ENCODE measurements around the gene MXI1. TPM values are rescaled to one million over a fixed set of nuclear protein-coding genes. Genes with fewer than 3 reads are reported as not detected.
"Not testable (repeated sequence)": the region's sequence is repeated elsewhere in the genome, so short reads cannot be mapped to it uniquely, and the experiment has no call there.

Gene MXI1
- total RNA-seq, 1 experiment from 2014 or later = 12.1 TPM

DNA sequence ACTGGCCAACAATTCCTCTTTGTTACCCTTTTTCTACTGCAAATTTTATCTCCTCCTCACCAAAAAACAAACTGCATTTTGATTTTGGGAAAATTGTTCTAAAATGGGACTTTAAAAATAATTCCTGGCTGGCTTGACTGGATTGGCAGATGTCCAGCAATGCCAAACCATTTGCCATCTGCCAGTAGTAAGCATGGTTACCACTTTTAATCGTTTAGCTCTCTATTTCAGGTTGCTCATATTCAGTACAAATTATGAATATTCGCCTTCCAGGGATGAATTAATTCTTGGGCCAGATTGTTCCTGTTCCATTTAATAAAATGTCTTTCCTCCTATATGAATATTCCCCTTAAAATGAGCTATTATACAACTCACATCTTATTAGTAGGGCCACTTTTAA, 61.6 kb downstream of the MXI1 start:
- no peak for TF ChIP-seq POLR2AphosphoS5 (IDR thresholded peaks at IDR 0.05; ENCODE audit: low read depth, low read length)
- TF ChIP-seq, protein P1, sequence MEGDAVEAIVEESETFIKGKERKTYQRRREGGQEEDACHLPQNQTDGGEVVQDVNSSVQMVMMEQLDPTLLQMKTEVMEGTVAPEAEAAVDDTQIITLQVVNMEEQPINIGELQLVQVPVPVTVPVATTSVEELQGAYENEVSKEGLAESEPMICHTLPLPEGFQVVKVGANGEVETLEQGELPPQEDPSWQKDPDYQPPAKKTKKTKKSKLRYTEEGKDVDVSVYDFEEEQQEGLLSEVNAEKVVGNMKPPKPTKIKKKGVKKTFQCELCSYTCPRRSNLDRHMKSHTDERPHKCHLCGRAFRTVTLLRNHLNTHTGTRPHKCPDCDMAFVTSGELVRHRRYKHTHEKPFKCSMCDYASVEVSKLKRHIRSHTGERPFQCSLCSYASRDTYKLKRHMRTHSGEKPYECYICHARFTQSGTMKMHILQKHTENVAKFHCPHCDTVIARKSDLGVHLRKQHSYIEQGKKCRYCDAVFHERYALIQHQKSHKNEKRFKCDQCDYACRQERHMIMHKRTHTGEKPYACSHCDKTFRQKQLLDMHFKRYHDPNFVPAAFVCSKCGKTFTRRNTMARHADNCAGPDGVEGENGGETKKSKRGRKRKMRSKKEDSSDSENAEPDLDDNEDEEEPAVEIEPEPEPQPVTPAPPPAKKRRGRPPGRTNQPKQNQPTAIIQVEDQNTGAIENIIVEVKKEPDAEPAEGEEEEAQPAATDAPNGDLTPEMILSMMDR (IDR thresholded peaks at IDR 0.05) = no peak
- TF ChIP-seq TCF7L2 (IDR thresholded peaks at IDR 0.05; ENCODE audit: low read depth, low read length) = no peak
- TF ChIP-seq, protein P2, sequence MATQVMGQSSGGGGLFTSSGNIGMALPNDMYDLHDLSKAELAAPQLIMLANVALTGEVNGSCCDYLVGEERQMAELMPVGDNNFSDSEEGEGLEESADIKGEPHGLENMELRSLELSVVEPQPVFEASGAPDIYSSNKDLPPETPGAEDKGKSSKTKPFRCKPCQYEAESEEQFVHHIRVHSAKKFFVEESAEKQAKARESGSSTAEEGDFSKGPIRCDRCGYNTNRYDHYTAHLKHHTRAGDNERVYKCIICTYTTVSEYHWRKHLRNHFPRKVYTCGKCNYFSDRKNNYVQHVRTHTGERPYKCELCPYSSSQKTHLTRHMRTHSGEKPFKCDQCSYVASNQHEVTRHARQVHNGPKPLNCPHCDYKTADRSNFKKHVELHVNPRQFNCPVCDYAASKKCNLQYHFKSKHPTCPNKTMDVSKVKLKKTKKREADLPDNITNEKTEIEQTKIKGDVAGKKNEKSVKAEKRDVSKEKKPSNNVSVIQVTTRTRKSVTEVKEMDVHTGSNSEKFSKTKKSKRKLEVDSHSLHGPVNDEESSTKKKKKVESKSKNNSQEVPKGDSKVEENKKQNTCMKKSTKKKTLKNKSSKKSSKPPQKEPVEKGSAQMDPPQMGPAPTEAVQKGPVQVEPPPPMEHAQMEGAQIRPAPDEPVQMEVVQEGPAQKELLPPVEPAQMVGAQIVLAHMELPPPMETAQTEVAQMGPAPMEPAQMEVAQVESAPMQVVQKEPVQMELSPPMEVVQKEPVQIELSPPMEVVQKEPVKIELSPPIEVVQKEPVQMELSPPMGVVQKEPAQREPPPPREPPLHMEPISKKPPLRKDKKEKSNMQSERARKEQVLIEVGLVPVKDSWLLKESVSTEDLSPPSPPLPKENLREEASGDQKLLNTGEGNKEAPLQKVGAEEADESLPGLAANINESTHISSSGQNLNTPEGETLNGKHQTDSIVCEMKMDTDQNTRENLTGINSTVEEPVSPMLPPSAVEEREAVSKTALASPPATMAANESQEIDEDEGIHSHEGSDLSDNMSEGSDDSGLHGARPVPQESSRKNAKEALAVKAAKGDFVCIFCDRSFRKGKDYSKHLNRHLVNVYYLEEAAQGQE (IDR thresholded peaks at IDR 0.05; ENCODE audit: insufficient read depth in 1 of 2, low read depth in 2 of 2, low read length in 1 of 2) = no peak
- TF ChIP-seq SIN3A (IDR thresholded peaks at IDR 0.05; ENCODE audit: borderline replicate concordance, insufficient read depth, low read depth, low read length) = no peak
- no peaks in the 10 kb centered on the region for H3K27me3 ChIP-seq (ENCODE audit: control insufficient read depth, insufficient read depth, low read length)
- no peaks in the 10 kb centered on the region for H3K36me3 ChIP-seq (ENCODE audit: control insufficient read depth, insufficient read depth, low read length)
- H3K4me3 ChIP-seq (ENCODE audit: low read depth in 2 of 2, low read length in 2 of 2) = no peak overlapping the region
- in situ Hi-C loops (cut with HindIII; ENCODE audit: low pct_unique_long_range_greater_than_20kb, low sequenced_read_pairs) = no loop called here
- H3K4me1 ChIP-seq (ENCODE audit: control insufficient read depth, insufficient read depth, low read length) = no peaks in the 10 kb centered on the region
- H3K27ac ChIP-seq (ENCODE audit: low read length) = no peak overlapping the region
- ATAC-seq (no peak), DNase-seq (ENCODE audit: low read depth, low spot score) (no peak)
- intact Hi-C loops (cut with micrococcal nuclease; ENCODE audit: unreplicated experiment) = no loop called here
- ChIA-PET POLR2A (no interaction called here), CTCF (no interaction called here)
- BruUV-seq (replicated peaks) = no TSS peak
- no peaks in the 10 kb centered on the region for H3K9me3 ChIP-seq (ENCODE audit: control insufficient read depth, insufficient read depth, low read depth, low read length)

DNA sequence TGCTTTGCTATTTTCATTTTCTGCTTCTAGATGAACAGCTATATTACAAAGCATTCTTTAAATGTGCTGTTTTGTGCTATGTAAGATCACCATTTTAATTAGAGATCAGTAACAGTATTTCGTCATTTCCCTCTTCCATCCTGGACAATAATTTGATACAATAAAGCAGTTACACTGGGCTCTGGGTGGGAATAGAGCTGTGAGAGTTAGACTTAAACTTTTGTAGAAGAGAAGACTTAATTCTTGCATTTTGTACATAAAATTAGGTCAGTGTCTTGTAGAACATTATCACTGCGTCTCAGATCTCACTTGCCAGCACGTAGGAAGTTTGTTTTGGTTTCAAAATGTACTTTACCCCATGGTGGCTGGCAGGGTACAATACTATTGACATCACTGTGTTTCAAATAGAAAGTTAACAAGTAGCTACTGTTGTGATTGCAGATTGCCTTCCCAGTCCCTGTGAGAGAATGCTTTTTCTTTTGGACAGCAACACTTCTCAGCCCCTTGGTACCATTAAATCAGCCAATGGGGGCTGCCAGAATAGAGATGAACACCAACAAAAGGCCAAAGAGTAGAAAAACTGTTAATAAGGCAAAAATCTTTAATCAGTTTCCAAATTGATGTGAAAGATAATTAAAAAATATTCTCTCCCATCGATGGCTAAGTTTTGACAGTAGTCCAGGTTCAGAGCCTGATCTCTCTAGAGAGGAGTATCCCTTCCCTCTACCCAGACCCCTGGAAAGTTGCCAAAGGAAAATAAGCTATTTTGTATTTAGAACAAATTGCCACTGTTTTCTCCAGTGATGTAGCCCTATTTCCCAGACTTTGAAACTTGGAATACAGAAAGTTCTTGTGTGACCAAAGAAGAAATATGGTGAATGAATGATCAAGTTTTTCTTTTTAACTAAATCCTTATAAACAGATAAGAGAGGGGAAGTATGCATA, 62.2 kb downstream of the MXI1 start:
- intact Hi-C loops (cut with micrococcal nuclease; ENCODE audit: unreplicated experiment) = no loop called here
- no TSS peak for BruUV-seq (replicated peaks)
- DNase-seq (ENCODE audit: low read depth, low spot score) = no peak
- no peak overlapping the region for H3K4me3 ChIP-seq (ENCODE audit: low read depth in 2 of 2, low read length in 2 of 2)
- no peaks in the 10 kb centered on the region for H3K4me1 ChIP-seq (ENCODE audit: control insufficient read depth, insufficient read depth, low read length)
- no peaks in the 10 kb centered on the region for H3K36me3 ChIP-seq (ENCODE audit: control insufficient read depth, insufficient read depth, low read length)
- no peaks in the 10 kb centered on the region for H3K9me3 ChIP-seq (ENCODE audit: control insufficient read depth, insufficient read depth, low read depth, low read length)
- ChIA-PET CTCF (no interaction called here), POLR2A (no interaction called here)
- ATAC-seq = no peak
- H3K27ac ChIP-seq (ENCODE audit: low read length) = no peak overlapping the region
- H3K27me3 ChIP-seq (ENCODE audit: control insufficient read depth, insufficient read depth, low read length) = no peaks in the 10 kb centered on the region
- TF ChIP-seq POLR2AphosphoS5 (IDR thresholded peaks at IDR 0.05; ENCODE audit: low read depth, low read length) (no peak), TCF7L2 (IDR thresholded peaks at IDR 0.05; ENCODE audit: low read depth, low read length) (no peak)
- in situ Hi-C loops (cut with HindIII; ENCODE audit: low pct_unique_long_range_greater_than_20kb, low sequenced_read_pairs) = no loop called here

DNA sequence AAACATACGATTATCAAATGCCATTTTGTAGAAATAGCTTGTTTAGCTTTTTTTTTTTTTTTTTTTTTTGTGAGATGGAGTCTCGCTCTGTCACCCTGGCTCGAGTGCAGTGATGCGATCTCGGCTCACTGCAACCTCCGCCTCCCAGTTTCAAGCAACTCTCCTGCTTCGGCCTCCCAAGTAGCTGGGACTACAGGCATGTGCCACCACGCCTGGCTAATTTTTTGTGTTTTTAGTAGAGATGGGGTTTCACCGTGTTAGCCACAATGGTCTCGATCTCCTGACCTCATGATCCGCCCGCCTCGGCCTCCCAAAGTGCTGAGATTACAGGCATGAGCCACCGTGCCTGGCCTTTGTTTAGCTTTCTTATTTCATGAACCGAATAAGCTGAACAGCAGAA, 65.6 kb downstream of the MXI1 start:
- in situ Hi-C loops (cut with HindIII; ENCODE audit: low pct_unique_long_range_greater_than_20kb, low sequenced_read_pairs); H3K27me3 ChIP-seq (ENCODE audit: control insufficient read depth, insufficient read depth, low read length); H3K4me1 ChIP-seq (ENCODE audit: control insufficient read depth, insufficient read depth, low read length); ATAC-seq; BruUV-seq (replicated peaks); CTCF ChIA-PET; DNase-seq (ENCODE audit: low read depth, low spot score); H3K9me3 ChIP-seq (ENCODE audit: control insufficient read depth, insufficient read depth, low read depth, low read length); H3K27ac ChIP-seq (ENCODE audit: low read length); intact Hi-C loops (cut with micrococcal nuclease; ENCODE audit: unreplicated experiment); H3K36me3 ChIP-seq (ENCODE audit: control insufficient read depth, insufficient read depth, low read length); H3K4me3 ChIP-seq (ENCODE audit: low read depth in 2 of 2, low read length in 2 of 2): not testable (repeated sequence)
- POLR2A ChIA-PET = interaction anchor here (0.6 kb wide), 1 partner anchor 189 kb away, joined by 5 read pairs; no protein-coding TSS in a partner anchor
